GM10248 (cell line): Measurements from ENCODE around the gene EFCAB6.

Experiments used
- CTCF ChIA-PET: fragments of 300-600 bp; sonication (Branson Sonifier 250); formaldehyde crosslinking; extraction: SDS; loops from one replicate; lab custom pipeline; 2021; ENCODE audit warnings: antibody characterized with exemption; lab: Yijun Ruan, JAX
- POLR2A ChIA-PET: fragments of 350-650 bp; sonication (Branson Sonifier 250); formaldehyde crosslinking; extraction: SDS; loops from one replicate; lab custom pipeline; 2020; ENCODE audit warnings: antibody characterized with exemption; lab: Yijun Ruan, JAX
- DNase-seq: peaks from one replicate; pipeline ENCODE4 v3.0.0; 2012; ENCODE audit errors: extremely low spot score
- TF ChIP-seq, protein P1 (sequence below): IDR thresholded peaks from 2 replicates; pipeline ENCODE4 v1.5.1; 2012; ENCODE audit warnings: mild to moderate bottlenecking, low read depth; ENCODE audit errors: extremely low read depth, missing control alignments, control extremely low read depth

The EFCAB6 gene

DNA sequence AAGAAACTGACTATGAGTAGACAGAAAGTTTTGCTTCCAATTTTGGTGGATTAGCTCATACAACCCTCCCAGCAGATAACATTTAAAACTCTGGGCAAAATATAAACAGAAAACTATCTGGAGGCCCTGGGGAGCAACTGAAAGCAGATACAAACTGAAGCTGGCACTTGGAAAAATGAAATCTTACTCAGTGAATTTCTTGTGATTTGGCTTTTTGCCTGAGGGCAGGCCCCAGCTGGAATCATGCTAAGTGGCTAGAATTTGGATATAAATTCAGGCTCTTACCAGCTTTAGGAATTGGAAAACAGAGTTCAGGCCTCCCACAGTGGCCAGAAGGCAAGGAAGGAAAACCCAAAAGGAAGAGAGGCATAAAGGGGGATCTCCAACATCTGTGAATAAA lies 85.8 kb downstream of the EFCAB6 start:
- DNase-seq = no peak
- POLR2A ChIA-PET = no interaction called here
- TF ChIP-seq, protein P1, sequence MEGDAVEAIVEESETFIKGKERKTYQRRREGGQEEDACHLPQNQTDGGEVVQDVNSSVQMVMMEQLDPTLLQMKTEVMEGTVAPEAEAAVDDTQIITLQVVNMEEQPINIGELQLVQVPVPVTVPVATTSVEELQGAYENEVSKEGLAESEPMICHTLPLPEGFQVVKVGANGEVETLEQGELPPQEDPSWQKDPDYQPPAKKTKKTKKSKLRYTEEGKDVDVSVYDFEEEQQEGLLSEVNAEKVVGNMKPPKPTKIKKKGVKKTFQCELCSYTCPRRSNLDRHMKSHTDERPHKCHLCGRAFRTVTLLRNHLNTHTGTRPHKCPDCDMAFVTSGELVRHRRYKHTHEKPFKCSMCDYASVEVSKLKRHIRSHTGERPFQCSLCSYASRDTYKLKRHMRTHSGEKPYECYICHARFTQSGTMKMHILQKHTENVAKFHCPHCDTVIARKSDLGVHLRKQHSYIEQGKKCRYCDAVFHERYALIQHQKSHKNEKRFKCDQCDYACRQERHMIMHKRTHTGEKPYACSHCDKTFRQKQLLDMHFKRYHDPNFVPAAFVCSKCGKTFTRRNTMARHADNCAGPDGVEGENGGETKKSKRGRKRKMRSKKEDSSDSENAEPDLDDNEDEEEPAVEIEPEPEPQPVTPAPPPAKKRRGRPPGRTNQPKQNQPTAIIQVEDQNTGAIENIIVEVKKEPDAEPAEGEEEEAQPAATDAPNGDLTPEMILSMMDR = no peak
- CTCF ChIA-PET = no interaction called here

DNA sequence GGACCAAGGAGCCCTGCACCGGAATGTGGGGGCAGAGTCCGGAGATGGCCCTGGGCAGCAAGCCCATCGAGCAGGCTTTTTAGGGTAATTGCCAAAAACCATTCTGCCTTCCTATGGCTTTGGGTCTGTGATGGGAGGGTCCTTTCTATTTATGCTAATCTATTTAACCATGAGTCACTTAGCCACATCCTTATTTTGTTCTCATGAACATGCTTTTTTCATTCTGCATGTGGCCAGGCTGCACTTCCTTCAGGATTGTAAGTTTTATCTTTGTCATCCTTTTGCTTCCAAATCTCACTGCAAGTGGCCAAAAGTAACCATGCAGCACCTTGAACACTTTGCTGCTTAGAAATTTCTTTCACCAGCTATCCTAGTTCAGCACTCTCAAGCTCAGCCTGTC lies 88.3 kb downstream of the EFCAB6 start:
- TF ChIP-seq, protein P1 = no peak
- no peak for DNase-seq
- POLR2A ChIA-PET = no interaction called here
- CTCF ChIA-PET = no interaction called here

DNA sequence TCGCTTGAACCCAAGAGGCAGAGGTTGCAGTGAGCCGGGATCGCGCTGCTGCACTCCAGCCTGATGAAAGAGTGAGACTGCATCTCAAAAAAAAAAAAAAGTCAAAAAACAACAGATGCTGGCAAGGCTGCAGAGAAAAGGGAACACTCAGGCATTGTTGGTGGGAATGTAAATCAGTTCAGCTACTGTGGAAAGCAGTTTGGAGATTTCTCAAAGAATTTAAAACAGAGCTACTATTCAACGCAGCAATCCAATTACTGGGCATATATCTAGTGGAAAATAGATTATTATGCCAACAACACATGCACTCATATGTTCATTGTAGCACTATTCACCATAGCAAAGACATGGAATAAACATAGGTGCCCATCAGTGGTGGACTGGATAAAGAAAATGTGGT lies 89.7 kb downstream of the EFCAB6 start:
- POLR2A ChIA-PET = no interaction called here
- no peak for DNase-seq
- CTCF ChIA-PET = no interaction called here
- TF ChIP-seq, protein P1 = no peak

DNA sequence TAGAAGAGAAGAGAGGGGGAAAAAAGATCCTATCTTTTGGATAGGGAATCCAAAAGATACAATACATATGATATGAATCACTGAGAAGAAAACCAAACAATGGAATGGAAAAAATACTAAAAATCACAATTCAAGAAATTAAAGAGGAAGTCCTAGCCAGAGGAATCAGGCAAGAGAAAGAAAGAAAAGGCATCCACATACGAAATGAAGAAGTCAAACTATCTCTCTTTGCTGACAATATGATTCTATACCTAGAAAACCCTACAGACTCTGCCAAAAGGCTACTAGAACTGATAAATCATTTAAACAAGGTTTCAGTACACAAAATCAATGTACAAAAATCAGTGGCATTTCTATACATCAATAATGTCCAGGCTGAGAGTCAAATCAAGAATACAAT lies 91.4 kb downstream of the EFCAB6 start:
- no peak for DNase-seq
- TF ChIP-seq, protein P1 = no peak
- POLR2A ChIA-PET = no interaction called here
- CTCF ChIA-PET = no interaction called here

DNA sequence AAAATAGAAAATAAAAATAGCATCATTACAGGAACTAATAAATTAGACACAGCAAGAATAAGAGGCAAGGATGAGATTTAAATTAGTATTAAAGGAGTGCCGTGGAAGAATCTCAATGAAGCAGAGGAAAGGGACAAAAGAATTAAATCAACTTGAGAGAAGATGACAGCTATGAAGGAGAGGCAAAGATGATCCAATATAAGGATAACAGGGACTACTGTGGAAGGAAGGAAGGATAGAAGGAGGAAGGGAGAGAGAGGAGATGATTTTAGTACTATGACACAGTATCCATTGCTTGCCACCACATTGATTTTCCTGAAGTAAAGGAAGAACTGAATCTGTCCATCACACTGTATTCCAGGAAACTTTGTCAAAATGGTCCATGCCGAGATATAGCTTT lies 98.0 kb downstream of the EFCAB6 start:
- DNase-seq = no peak
- ChIA-PET POLR2A (no interaction called here), CTCF (interaction anchor here (1.1 kb wide), 1 partner anchor 328 kb away, joined by 3 read pairs; no protein-coding TSS in a partner anchor)
- TF ChIP-seq, protein P1 = no peak

DNA sequence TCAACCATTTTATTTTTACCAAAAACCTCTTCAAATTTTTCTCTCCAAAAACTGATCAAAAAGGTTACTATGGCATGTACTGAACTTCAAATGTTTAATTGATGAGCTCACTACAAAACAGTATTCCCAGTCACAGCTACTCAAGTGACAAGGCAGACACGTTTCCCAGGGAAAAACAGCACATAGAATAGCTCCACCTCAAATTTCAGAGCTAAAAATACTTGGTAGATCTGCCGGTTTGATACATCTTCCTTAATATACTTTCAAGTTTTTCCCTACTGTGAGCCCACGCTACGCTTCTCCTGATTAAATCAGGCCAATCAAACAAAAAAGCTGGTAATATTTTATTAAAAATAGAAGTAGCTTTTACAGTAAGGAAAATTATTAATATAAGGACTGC lies 100.4 kb downstream of the EFCAB6 start:
- TF ChIP-seq, protein P1 = no peak
- ChIA-PET CTCF (interaction anchor here (1.4 kb wide), 1 partner anchor 9 kb away, joined by 3 read pairs; no protein-coding TSS in a partner anchor), POLR2A (no interaction called here)
- DNase-seq = no peak

DNA sequence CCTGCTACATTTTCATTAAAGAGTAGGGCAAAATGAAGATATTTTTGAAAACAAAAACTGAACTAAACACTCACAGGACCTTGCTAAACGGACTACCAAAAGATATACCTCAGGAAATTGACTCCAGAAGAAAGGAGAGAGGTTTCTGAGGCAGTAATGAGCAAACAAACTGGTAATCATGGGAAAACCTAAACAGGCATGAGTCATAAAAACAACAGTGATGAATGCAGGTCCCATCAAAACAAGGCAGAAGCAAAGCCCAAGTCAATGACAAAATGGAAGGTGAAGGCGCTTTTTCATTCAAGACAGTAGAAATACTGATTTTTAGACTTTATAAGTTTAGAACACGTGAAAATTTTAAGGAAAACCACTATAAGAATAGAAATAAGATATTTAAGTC lies 104.5 kb downstream of the EFCAB6 start:
- no peak for DNase-seq
- POLR2A ChIA-PET = no interaction called here
- TF ChIP-seq, protein P1 = no peak
- CTCF ChIA-PET = no interaction called here
